Neural cell (in vitro differentiated cells): Measurements from ENCODE around the gene KANSL3.

Experiments used
- CTCF ChIP-seq: fragments of 450-650 bp; IDR thresholded peaks from 2 replicates; pipeline ENCODE4 v1.5.1; 2014; ENCODE audit warnings: antibody characterized with exemption, mild to moderate bottlenecking, moderate library complexity; ENCODE audit not compliant: poor library complexity, severe bottlenecking
- EZH2 ChIP-seq: fragments of 200-600, 300-800 bp; shearing (Covaris generic), sonication (generic); IDR thresholded peaks from 2 replicates; pipeline ENCODE4 v1.6.1; 2014; ENCODE audit warnings: antibody characterized with exemption, low read length, borderline replicate concordance, mild to moderate bottlenecking; ENCODE audit not compliant: insufficient read depth, poor library complexity, severe bottlenecking
- MXI1 ChIP-seq: fragments of 450-650 bp; conservative IDR thresholded peaks from 2 replicates; pipeline ENCODE4 v1.6.1; 2014; ENCODE audit warnings: antibody characterized with exemption, mild to moderate bottlenecking; ENCODE audit not compliant: poor library complexity, severe bottlenecking
- POLR2AphosphoS5 ChIP-seq: IDR thresholded peaks from 2 replicates; pipeline ENCODE4 v1.6.1; 2012
- REST ChIP-seq: IDR thresholded peaks from 2 replicates; pipeline ENCODE4 v1.6.1; 2012; ENCODE audit warnings: borderline replicate concordance

GRCh38 chr2:96684883-96685576 is 46.9 kb upstream of the KANSL3 start:
- TF ChIP-seq CTCF (no peak), MXI1 (no peak), REST (no peak), POLR2AphosphoS5 (no peak), EZH2 (no peak)
